AG04449 (cell line): ENCODE results near the gene ARHGAP21.

Source experiments
- CTCF ChIA-PET: fragments of 350-600 bp; formaldehyde crosslinking; extraction: SDS; loops from one replicate; lab custom pipeline; 2021; ENCODE audit warnings: antibody characterized with exemption; lab: Yijun Ruan, JAX
- POLR2A ChIA-PET: fragments of 400-600, 350-600 bp; formaldehyde crosslinking; extraction: SDS; loops from one replicate; lab custom pipeline; 2020; ENCODE audit warnings: antibody characterized with exemption, inconsistent platforms; lab: Yijun Ruan, JAX
- DNase-seq: peaks from one replicate; pipeline ENCODE4 v3.0.0-alpha.2; 2010; ENCODE audit warnings: low read depth, low spot score
- H3K4me3 ChIP-seq: 2 replicates; pipeline ENCODE4 v1.5.1; 2011; ENCODE audit warnings: low read depth, mild to moderate bottlenecking, control low read depth, low read length
- CTCF ChIP-seq: IDR thresholded peaks from one replicate; pipeline ENCODE4 v1.5.1; 2011; ENCODE audit warnings: mild to moderate bottlenecking, moderate library complexity, low read length, control low read depth, inconsistent platforms; ENCODE audit not compliant: insufficient read depth; ENCODE audit errors: missing control alignments

ARHGAP21 gene

GRCh38 chr10:24569828-24570657 is 153.6 kb downstream of the ARHGAP21 start:
- ChIA-PET POLR2A (no interaction called here), CTCF (interaction anchor here (0.9 to 1.2 kb wide), 2 partner anchors 12 to 13 kb away, joined by 3 to 4 read pairs; no protein-coding TSS in a partner anchor)
- no peak overlapping the region for H3K4me3 ChIP-seq
- TF ChIP-seq CTCF: no peak
- DNase-seq: no peak

GRCh38 chr10:24569330-24569796 is 154.3 kb downstream of the ARHGAP21 start:
- no peak overlapping the region for H3K4me3 ChIP-seq
- DNase-seq: no peak
- ChIA-PET CTCF (interaction anchor here (0.9 to 1.2 kb wide), 2 partner anchors 11 to 12 kb away, joined by 3 to 4 read pairs; no protein-coding TSS in a partner anchor), POLR2A (no interaction called here)
- no peak for TF ChIP-seq CTCF

- TF ChIP-seq CTCF: no peak
Measured at GRCh38 chr10:24568042-24568441, 155.6 kb downstream of the ARHGAP21 start.

DNA sequence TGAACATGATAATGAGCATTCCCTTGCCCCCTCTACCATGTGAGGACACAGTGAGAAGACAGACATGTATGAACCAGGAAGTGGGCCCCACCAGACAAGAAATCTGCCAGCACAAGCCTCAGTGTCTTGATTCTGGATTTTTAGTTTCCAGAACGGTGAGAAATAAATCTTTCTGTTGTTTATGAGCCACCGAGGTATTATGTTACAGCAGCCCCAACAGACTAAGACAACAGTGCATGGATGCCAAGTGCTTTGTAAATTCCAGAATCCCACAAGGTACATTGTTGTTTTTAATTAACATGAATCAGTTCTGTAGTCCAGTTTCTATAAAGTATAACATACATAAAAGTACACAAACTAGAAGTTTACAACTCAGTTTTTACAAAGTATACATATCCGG is 162.2 kb downstream of the ARHGAP21 start:
- no peak overlapping the region for H3K4me3 ChIP-seq
- CTCF ChIA-PET: no interaction called here
- no peak for DNase-seq

More at GRCh38 chr10:24568042-24568441, 155.6 kb downstream of the ARHGAP21 start:
- ChIA-PET POLR2A (no interaction called here), CTCF (interaction anchor here (1.9 kb wide), 1 partner anchor 11 kb away, joined by 10 read pairs; no protein-coding TSS in a partner anchor)
- no peak overlapping the region for H3K4me3 ChIP-seq
- no peak for DNase-seq

GRCh38 chr10:24556750-24557742 is 166.6 kb downstream of the ARHGAP21 start:
- peak; percentile 59 for DNase-seq
- POLR2A ChIA-PET: no interaction called here
- CTCF ChIA-PET: interaction anchor here (0.6 to 4.6 kb wide), 21 partner anchors 8 to 1398 kb away, joined by 3 to 46 read pairs (median 4); no protein-coding TSS in a partner anchor
- peak; percentile 70 for TF ChIP-seq CTCF
- no peak overlapping the region for H3K4me3 ChIP-seq

More for the DNA sequence above, 162.2 kb downstream of the ARHGAP21 start:
- TF ChIP-seq CTCF: no peak
- POLR2A ChIA-PET: no interaction called here
